ENCODE results near the gene LRP1.

The LRP1 gene

GRCh38 chr12:57223191-57224165 lies 95.2 kb downstream of the LRP1 start:
- peak; percentile 58 for DNase-seq

- peak; percentile 48 for DNase-seq
These were observed 96.1 kb downstream of the LRP1 start for GRCh38 chr12:57224278-57224972.

- DNase-seq, result peak; percentile 54
These were observed 96.8 kb downstream of the LRP1 start for GRCh38 chr12:57224973-57225679.

GRCh38 chr12:57225680-57226210 lies 97.5 kb downstream of the LRP1 start:
- DNase-seq, result peak; percentile 46

GRCh38 chr12:57226588-57227314 lies 98.5 kb downstream of the LRP1 start:
- DNase-seq, result no peak

- DNase-seq, result no peak
These were observed 99.2 kb downstream of the LRP1 start for GRCh38 chr12:57227315-57228115.

GRCh38 chr12:57229046-57229633 lies 100.9 kb downstream of the LRP1 start:
- DNase-seq, result no peak

GRCh38 chr12:57229634-57230380 lies 101.5 kb downstream of the LRP1 start, which contains the start of gene SHMT2:
SHMT2 (plus strand) TSS chr12:57229711; CDS start chr12:57229779, 68 bp downstream.
- DNase-seq, result peak; percentile 85

- no peak for DNase-seq
These were observed 102.3 kb downstream of the LRP1 start for GRCh38 chr12:57230381-57231155.

- no peak for DNase-seq
These were observed 103.2 kb downstream of the LRP1 start for GRCh38 chr12:57231276-57232021.

GRCh38 chr12:57232156-57232756 lies 104.0 kb downstream of the LRP1 start:
- DNase-seq, result no peak

GRCh38 chr12:57233357-57234232 lies 105.3 kb downstream of the LRP1 start:
- no peak for DNase-seq

- no peak for DNase-seq
These were observed 105.9 kb downstream of the LRP1 start for GRCh38 chr12:57234233-57234570.

- no peak for DNase-seq
These were observed 106.3 kb downstream of the LRP1 start for GRCh38 chr12:57234571-57235016.

GRCh38 chr12:57235017-57235727 lies 106.9 kb downstream of the LRP1 start:
- DNase-seq, result peak; percentile 65

GRCh38 chr12:57235728-57236131 lies 107.4 kb downstream of the LRP1 start:
- DNase-seq, result no peak

All from right kidney (tissue), 1 donor.